ENCODE results near the gene CLASP2. TPM values are rescaled to one million over a fixed set of nuclear protein-coding genes. Genes with fewer than 3 reads are reported as not detected.

CLASP2 gene
- total RNA-seq, 4 donors from 2014 or later = 38.4 to 53.2 (median 43.1) TPM

GRCh38 chr3:33642806-33643205, 75.2 kb downstream of the CLASP2 start:
- intact Hi-C loops (cut with DNase I) = no loop called here

GRCh38 chr3:33639889-33640288, 78.2 kb downstream of the CLASP2 start:
- WGBS = 89% methylated on average over 2 of the region's 2 CpGs
- intact Hi-C loops (cut with DNase I) = no loop called here
- H3K27ac ChIP-seq (replicated peaks in 1 of 4) = no peak overlapping the region
- no peak overlapping the region for H3K4me3 ChIP-seq
- no peak for DNase-seq (ENCODE audit: extremely low spot score)
- H3K36me3 ChIP-seq = peaks cover 0 to 18% (median 0%) of the 10 kb centered on the region in 4 donors
- peaks cover 0 to 16% (median 9%) of the 10 kb centered on the region in 4 donors for H3K4me1 ChIP-seq
- TF ChIP-seq EP300 (IDR thresholded peaks at IDR 0.05) = no peak
- no peak for TF ChIP-seq POLR2AphosphoS5 (IDR thresholded peaks at IDR 0.05)
- no peak for TF ChIP-seq POLR2A (IDR thresholded peaks at IDR 0.05; ENCODE audit: low read depth)
- TF ChIP-seq CTCF (IDR thresholded peaks at IDR 0.05) = no peak
- no peaks in the 10 kb centered on the region for H3K27me3 ChIP-seq
- H3K9me3 ChIP-seq = no peaks in the 10 kb centered on the region

More at GRCh38 chr3:33642806-33643205, 75.2 kb downstream of the CLASP2 start:
- H3K4me3 ChIP-seq = no peak overlapping the region
- peaks cover 0 to 10% (median 0%) of the 10 kb centered on the region in 4 donors for H3K36me3 ChIP-seq
- peaks cover 4 to 17% (median 14%) of the 10 kb centered on the region in 4 donors for H3K4me1 ChIP-seq
- no peak for DNase-seq (ENCODE audit: extremely low spot score)
- H3K27ac ChIP-seq (replicated peaks in 1 of 4) = no peak overlapping the region
- TF ChIP-seq CTCF (IDR thresholded peaks at IDR 0.05) = no peak
- no peak for TF ChIP-seq POLR2A (IDR thresholded peaks at IDR 0.05; ENCODE audit: low read depth)
- no peak for TF ChIP-seq EP300 (IDR thresholded peaks at IDR 0.05)
- TF ChIP-seq POLR2AphosphoS5 (IDR thresholded peaks at IDR 0.05) = no peak
- no peaks in the 10 kb centered on the region for H3K27me3 ChIP-seq
- H3K9me3 ChIP-seq = no peaks in the 10 kb centered on the region
- WGBS = 82% methylated on average over 2 of the region's 2 CpGs

- Histone ChIP-seq H3K27ac (replicated peaks in 1 of 4) (no peak overlapping the region), H3K27me3 (no peaks in the 10 kb centered on the region), H3K4me1 (peaks cover 0 to 8% (median 7%) of the 10 kb centered on the region in 4 donors), H3K36me3 (peaks cover 0 to 20% (median 0%) of the 10 kb centered on the region in 4 donors), H3K4me3 (no peak overlapping the region), H3K9me3 (no peaks in the 10 kb centered on the region)
- DNase-seq (ENCODE audit: extremely low spot score) = no peak
- no peak for TF ChIP-seq CTCF (IDR thresholded peaks at IDR 0.05)
- TF ChIP-seq POLR2AphosphoS5 (IDR thresholded peaks at IDR 0.05) = no peak
- TF ChIP-seq POLR2A (IDR thresholded peaks at IDR 0.05; ENCODE audit: low read depth) = no peak
- no peak for TF ChIP-seq EP300 (IDR thresholded peaks at IDR 0.05)
- intact Hi-C loops (cut with DNase I) = loop anchor here (2.0 kb wide), 2 partner anchors 79 to 149 kb away; no protein-coding TSS in a partner anchor
- WGBS = 84% methylated on average over 5 of the region's 5 CpGs
Measured at GRCh38 chr3:33637482-33637881, 80.6 kb downstream of the CLASP2 start.

- Histone ChIP-seq H3K27ac (replicated peaks in 1 of 4) (no peak overlapping the region), H3K9me3 (no peaks in the 10 kb centered on the region), H3K36me3 (peaks cover 0 to 20% (median 1%) of the 10 kb centered on the region in 4 donors), H3K4me1 (peaks cover 0 to 8% (median 7%) of the 10 kb centered on the region in 4 donors), H3K27me3 (no peaks in the 10 kb centered on the region), H3K4me3 (no peak overlapping the region)
- intact Hi-C loops (cut with DNase I) = loop anchor here (2.0 kb wide), 2 partner anchors 81 to 151 kb away; no protein-coding TSS in a partner anchor
- TF ChIP-seq POLR2AphosphoS5 (IDR thresholded peaks at IDR 0.05) (no peak), CTCF (IDR thresholded peaks at IDR 0.05) (peak; percentile 65 to 76 (median 67))
- DNase-seq (ENCODE audit: extremely low spot score) = no peak
- 54% methylated on average over 6 of the region's 6 CpGs for WGBS
Measured at GRCh38 chr3:33636125-33636850, 81.8 kb downstream of the CLASP2 start.

Data from esophagus muscularis mucosa (tissue), 4 donors.